Stimulated activated naive CD8-positive, alpha-beta T cell treated with anti-CD3 and anti-CD28 coated beads, Interleukin-15, Interleukin-2, amounts not matched to agents 100 U/mL and 50 U/mL, for 24 hours (primary cell): ENCODE results near the gene CTSH.
"Not testable (repeated sequence)": the region's sequence is repeated elsewhere in the genome, so short reads cannot be mapped to it uniquely, and the experiment has no call there.

Experiments used
- ATAC-seq: fragments of 150-1000 bp; cut with Tn5 transposase; one replicate; pipeline ENCODE4 v1.10.0; 2021
- DNase-seq: peaks from one replicate; pipeline ENCODE4 v3.0.0; 2021

Gene CTSH

GRCh38 chr15:78880813-78881212 lies 64.0 kb downstream of the CTSH start:
- no peak for DNase-seq
- no peak for ATAC-seq

GRCh38 chr15:78880242-78880533 lies 64.7 kb downstream of the CTSH start:
- ATAC-seq (peak; percentile 80), DNase-seq (no peak)

- ATAC-seq, result no peak
- no peak for DNase-seq
Observed at GRCh38 chr15:78879517-78880241, 65.2 kb downstream of the CTSH start.

GRCh38 chr15:78878356-78878755 lies 66.5 kb downstream of the CTSH start:
- ATAC-seq (no peak), DNase-seq (no peak)

- not testable (repeated sequence) for DNase-seq
Observed at GRCh38 chr15:78876954-78877353, 67.9 kb downstream of the CTSH start.

GRCh38 chr15:78875107-78875914 lies 69.5 kb downstream of the CTSH start:
- DNase-seq (peak; percentile 29), ATAC-seq (no peak)

More at GRCh38 chr15:78876954-78877353, 67.9 kb downstream of the CTSH start:
- ATAC-seq, result not testable (repeated sequence)

- ATAC-seq, result no peak
- DNase-seq, result peak; percentile 35
Observed at GRCh38 chr15:78873793-78874765, 70.8 kb downstream of the CTSH start.

GRCh38 chr15:78872972-78873792 lies 71.7 kb downstream of the CTSH start:
- peak; percentile 91 for DNase-seq
- peak; percentile 79 for ATAC-seq

- ATAC-seq (peak; percentile 92), DNase-seq (peak; percentile 97)
Observed at GRCh38 chr15:78872155-78872971, 72.5 kb downstream of the CTSH start, which contains the start of gene MORF4L1. TSS of gene MORF4L1 (plus strand) at chr15:78872890. CDS start at chr15:78873018, 128 bp downstream.

- not testable (repeated sequence) for DNase-seq, ATAC-seq
Observed at GRCh38 chr15:78871483-78872127, 73.2 kb downstream of the CTSH start.
